Activated B cell treated with CpG ODN at 0.5 μM for 24 hours (primary cell): ENCODE measurements around the gene CCDC24. TPM values are rescaled to one million over a fixed set of nuclear protein-coding genes. Genes with fewer than 3 reads are reported as not detected.

Experiments
- ATAC-seq: fragments of 200-7000 bp; cut with Tn5 transposase; one replicate; pipeline ENCODE4 v1.10.0; 2021; ENCODE audit warnings: low read depth, mild to moderate bottlenecking, moderate library complexity
- CTCF ChIA-PET: fragments of 350-600 bp; sonication (Branson Sonifier 250); formaldehyde crosslinking; loops from one replicate; lab custom pipeline; 2021; ENCODE audit warnings: antibody characterized with exemption; lab: Charles Lee
- POLR2A ChIA-PET: fragments of 350-600 bp; sonication (Branson Sonifier 250); formaldehyde crosslinking; loops from one replicate; lab custom pipeline; 2021; ENCODE audit warnings: antibody characterized with exemption; lab: Charles Lee
- DNase-seq: peaks from one replicate; pipeline ENCODE4 v3.0.0; 2022
- H3K27ac Mint-ChIP-seq: one replicate; pipeline ENCODE4 v1.8.0; 2020; ENCODE audit warnings: mixed read lengths
- H3K27me3 Mint-ChIP-seq: one replicate; pipeline ENCODE4 v1.8.0; 2021; ENCODE audit warnings: mixed read lengths
- H3K36me3 Mint-ChIP-seq: one replicate; pipeline ENCODE4 v1.8.0; 2021; ENCODE audit warnings: low read depth, mixed read lengths
- H3K4me1 Mint-ChIP-seq: one replicate; pipeline ENCODE4 v1.8.0; 2021; ENCODE audit warnings: mixed read lengths
- H3K4me3 Mint-ChIP-seq: one replicate; pipeline ENCODE4 v1.8.0; 2020; ENCODE audit warnings: mild to moderate bottlenecking, mixed read lengths
- H3K9me3 Mint-ChIP-seq: one replicate; pipeline ENCODE4 v1.8.0; 2020; ENCODE audit warnings: mixed read lengths
- CTCF ChIP-seq: fragments of 200-600 bp; IDR thresholded peaks from one replicate; pipeline ENCODE4 v1.8.0; 2022; ENCODE audit warnings: antibody characterized with exemption, mild to moderate bottlenecking
- intact Hi-C: fragments of 100-400 bp; cut with micrococcal nuclease; formaldehyde crosslinking; loops from one replicate; pipeline ENCODE4 v1.15.1; 2024
- total RNA-seq: library from RNA; stranded (reverse); gene quantifications from 2 replicates; pipeline ENCODE4 v1.2.3, GENCODE V29; 2022

Gene CCDC24
- total RNA-seq, 1 donor from 2014 or later = 15.1 TPM

- Mint-ChIP-seq H3K27me3 (no peaks in the 10 kb centered on the region), H3K9me3 (no peaks in the 10 kb centered on the region), H3K27ac (no peak overlapping the region), H3K4me1 (peaks cover 7% of the 10 kb centered on the region), H3K36me3 (peaks cover 2% of the 10 kb centered on the region), H3K4me3 (no peak overlapping the region)
- no peak for DNase-seq
- intact Hi-C loops = no loop called here
- no peak for ATAC-seq
- TF ChIP-seq CTCF = no peak
- POLR2A ChIA-PET = no interaction called here
- CTCF ChIA-PET = no interaction called here
Measured at GRCh38 chr1:43986712-43987111, 4.7 kb upstream of the CCDC24 start.

GRCh38 chr1:43987159-43987902 is 4.1 kb upstream of the CCDC24 start:
- H3K27me3 Mint-ChIP-seq = no peaks in the 10 kb centered on the region
- ATAC-seq (no peak), DNase-seq (no peak)
- TF ChIP-seq CTCF = no peak
- no peak overlapping the region for H3K27ac Mint-ChIP-seq
- H3K9me3 Mint-ChIP-seq = no peaks in the 10 kb centered on the region
- H3K4me1 Mint-ChIP-seq = peaks cover 11% of the 10 kb centered on the region
- peaks cover 2% of the 10 kb centered on the region for H3K36me3 Mint-ChIP-seq
- intact Hi-C loops = no loop called here
- H3K4me3 Mint-ChIP-seq = no peak overlapping the region
- ChIA-PET CTCF (interaction anchor here (1.0 kb wide), 1 partner anchor 49 kb away, joined by 5 read pairs; no protein-coding TSS in a partner anchor), POLR2A (no interaction called here)

GRCh38 chr1:43990271-43991199 is 864 bp upstream of the CCDC24 start:
- Mint-ChIP-seq H3K27ac (peak overlapping the region; percentile 88), H3K4me3 (peak overlapping the region; percentile 96), H3K27me3 (no peaks in the 10 kb centered on the region), H3K4me1 (peaks cover 36% of the 10 kb centered on the region), H3K9me3 (no peaks in the 10 kb centered on the region), H3K36me3 (peaks cover 2% of the 10 kb centered on the region)
- no peak for TF ChIP-seq CTCF
- DNase-seq (no peak), ATAC-seq (no peak)
- ChIA-PET POLR2A (interaction anchor here (2.7 kb wide), 1 partner anchor 15 kb away, joined by 23 read pairs; the partner anchor contains the start of gene ATP6V0B), CTCF (interaction anchor here (1.0 to 1.6 kb wide), 2 partner anchors 14 to 21 kb away, joined by 3 read pairs; partner anchors contain the start of gene DPH2)
- intact Hi-C loops = loop anchor here (1.0 to 10.0 kb wide), 5 partner anchors 7 to 644 kb away; partner anchors contain the start of genes ATP6V0B and IPO13

GRCh38 chr1:43991200-43991475 is 261 bp upstream of the CCDC24 start:
- H3K27ac Mint-ChIP-seq = peak overlapping the region; percentile 88
- intact Hi-C loops = loop anchor here (1.0 to 10.0 kb wide), 5 partner anchors 8 to 644 kb away; partner anchors contain the start of genes ATP6V0B and IPO13
- ATAC-seq (peak; percentile 5), DNase-seq (no peak)
- CTCF ChIA-PET = interaction anchor here (1.6 to 2.8 kb wide), 2 partner anchors 14 to 21 kb away, joined by 3 to 17 read pairs; partner anchors contain the start of gene DPH2
- H3K4me3 Mint-ChIP-seq = peak overlapping the region; percentile 96
- H3K27me3 Mint-ChIP-seq = no peaks in the 10 kb centered on the region
- POLR2A ChIA-PET = interaction anchor here (2.7 kb wide), 1 partner anchor 16 kb away, joined by 23 read pairs; the partner anchor contains the start of gene ATP6V0B
- peaks cover 36% of the 10 kb centered on the region for H3K4me1 Mint-ChIP-seq
- H3K36me3 Mint-ChIP-seq = peaks cover 2% of the 10 kb centered on the region
- TF ChIP-seq CTCF = no peak
- H3K9me3 Mint-ChIP-seq = no peaks in the 10 kb centered on the region
